GM10266 (cell line): ENCODE results near the gene KRTAP6-1.

Experiments used
- DNase-seq: peaks from one replicate; pipeline ENCODE4 v3.0.0; 2012; ENCODE audit errors: extremely low spot score
- TF ChIP-seq, protein P1 (sequence below): IDR thresholded peaks from 2 replicates; pipeline ENCODE4 v1.5.1; 2012; ENCODE audit warnings: mild to moderate bottlenecking, low read depth; ENCODE audit not compliant: control insufficient read depth, insufficient read depth; ENCODE audit errors: missing control alignments

Gene KRTAP6-1

DNA sequence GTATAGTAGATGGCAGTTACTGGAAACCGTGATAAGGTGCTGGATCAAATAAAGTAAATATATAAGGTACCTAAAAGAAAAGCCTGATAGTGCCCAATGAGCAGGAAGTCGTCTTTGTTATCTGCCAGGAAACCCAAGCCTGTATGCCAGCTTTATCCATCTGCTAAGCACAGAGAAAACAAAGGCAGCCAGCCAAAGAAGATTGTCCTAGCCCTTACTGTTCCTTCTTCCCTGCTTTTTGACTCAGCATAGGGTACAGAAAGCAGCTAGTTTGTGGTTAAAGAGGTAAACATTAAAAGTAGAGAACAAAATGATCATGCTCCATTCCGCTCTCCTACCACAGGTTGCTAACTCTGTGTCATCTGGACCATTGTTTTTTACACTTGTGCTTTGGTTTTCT is 33.6 kb downstream of the KRTAP6-1 start:
- DNase-seq: no peak
- TF ChIP-seq, protein P1, sequence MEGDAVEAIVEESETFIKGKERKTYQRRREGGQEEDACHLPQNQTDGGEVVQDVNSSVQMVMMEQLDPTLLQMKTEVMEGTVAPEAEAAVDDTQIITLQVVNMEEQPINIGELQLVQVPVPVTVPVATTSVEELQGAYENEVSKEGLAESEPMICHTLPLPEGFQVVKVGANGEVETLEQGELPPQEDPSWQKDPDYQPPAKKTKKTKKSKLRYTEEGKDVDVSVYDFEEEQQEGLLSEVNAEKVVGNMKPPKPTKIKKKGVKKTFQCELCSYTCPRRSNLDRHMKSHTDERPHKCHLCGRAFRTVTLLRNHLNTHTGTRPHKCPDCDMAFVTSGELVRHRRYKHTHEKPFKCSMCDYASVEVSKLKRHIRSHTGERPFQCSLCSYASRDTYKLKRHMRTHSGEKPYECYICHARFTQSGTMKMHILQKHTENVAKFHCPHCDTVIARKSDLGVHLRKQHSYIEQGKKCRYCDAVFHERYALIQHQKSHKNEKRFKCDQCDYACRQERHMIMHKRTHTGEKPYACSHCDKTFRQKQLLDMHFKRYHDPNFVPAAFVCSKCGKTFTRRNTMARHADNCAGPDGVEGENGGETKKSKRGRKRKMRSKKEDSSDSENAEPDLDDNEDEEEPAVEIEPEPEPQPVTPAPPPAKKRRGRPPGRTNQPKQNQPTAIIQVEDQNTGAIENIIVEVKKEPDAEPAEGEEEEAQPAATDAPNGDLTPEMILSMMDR: no peak

DNA sequence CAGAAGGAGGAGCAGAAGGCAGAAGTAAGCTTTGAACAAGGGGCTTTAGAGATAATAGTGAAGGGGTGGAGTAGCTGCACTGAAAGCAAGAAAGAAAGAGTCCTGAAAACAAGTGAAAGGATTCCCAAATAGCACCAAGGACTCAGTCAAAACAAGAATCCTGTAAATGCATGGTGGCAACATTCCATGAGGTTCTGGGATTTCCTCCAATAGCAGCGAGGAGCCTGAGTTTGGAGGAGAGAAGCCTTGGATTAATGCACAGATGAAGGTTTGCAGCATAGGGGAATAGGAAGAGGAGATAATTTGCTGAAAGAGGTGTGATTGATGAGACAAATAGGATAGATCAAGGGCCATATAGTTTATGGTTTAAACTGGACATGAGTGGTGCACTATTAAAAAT is 34.4 kb downstream of the KRTAP6-1 start:
- TF ChIP-seq, protein P1: no peak
- DNase-seq: no peak

DNA sequence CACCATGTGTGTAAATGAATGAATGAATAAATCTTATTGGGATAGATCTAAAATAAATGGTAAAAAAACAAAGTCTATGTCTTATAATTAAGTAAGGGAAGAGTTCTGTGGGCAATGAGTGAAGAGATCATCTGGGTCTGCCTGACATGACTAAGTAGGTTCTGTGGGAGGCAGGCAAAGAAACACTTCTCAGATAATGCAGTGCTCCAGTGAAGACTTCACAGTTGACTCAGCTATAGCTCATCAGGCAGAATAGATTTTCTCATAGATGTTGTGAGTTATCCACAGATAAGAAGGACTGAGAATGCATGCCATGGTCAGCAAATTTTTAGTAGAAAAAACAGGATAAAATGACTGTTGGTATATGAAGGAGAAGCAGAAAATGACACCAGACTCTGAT is 36.0 kb downstream of the KRTAP6-1 start:
- TF ChIP-seq, protein P1: no peak
- no peak for DNase-seq

DNA sequence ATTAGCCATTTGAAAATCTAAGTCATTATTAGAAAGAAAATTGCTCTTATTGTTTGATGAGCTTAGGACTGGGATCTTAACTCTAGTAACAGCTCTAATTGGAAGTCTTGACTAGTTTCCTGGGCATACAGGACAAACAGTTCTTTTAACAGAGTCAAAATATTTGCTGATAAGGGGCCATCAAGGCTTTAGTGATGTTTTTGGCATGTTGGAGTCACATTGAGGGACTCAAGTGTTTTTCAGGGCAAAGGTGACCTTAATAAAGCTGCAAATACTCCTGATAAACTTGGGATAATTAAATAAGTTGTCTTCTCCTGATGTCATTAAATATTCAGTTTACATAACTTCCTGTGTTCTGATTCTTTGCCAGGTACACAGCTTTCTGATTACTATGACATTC is 46.1 kb downstream of the KRTAP6-1 start:
- no peak for DNase-seq

DNA sequence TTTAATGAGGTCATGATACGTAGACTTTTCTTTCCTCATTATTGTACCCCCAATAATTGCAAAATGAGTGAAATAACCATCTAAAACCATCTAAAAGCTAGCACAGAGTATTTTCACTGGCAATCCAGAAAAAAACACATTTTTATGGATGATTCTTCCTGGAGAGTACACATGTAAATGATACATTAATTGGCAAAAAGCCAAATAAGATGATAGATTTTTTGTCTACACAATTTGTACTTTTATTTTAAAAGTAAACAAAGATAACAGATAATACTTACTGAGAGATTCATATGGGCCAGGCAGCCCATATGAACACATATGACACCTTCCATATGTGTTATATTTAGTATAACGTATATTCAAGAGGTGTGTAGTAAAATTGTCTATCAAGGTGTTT is 50.1 kb downstream of the KRTAP6-1 start:
- TF ChIP-seq, protein P1: no peak
- no peak for DNase-seq

More for the DNA sequence above, 46.1 kb downstream of the KRTAP6-1 start:
- TF ChIP-seq, protein P1: no peak
